22Rv1 (cell line): ENCODE measurements around the gene KRTAP12-1.

Experiments used
- CTCF ChIP-seq: fragments of 450-650 bp; IDR thresholded peaks from 2 replicates; pipeline ENCODE4 v1.5.1; 2017; ENCODE audit warnings: mild to moderate bottlenecking
- ZFX ChIP-seq: fragments of 450-650 bp; IDR thresholded peaks from 2 replicates; pipeline ENCODE4 v1.6.1; 2017; ENCODE audit warnings: antibody characterized with exemption, borderline replicate concordance

GRCh38 chr21:44701023-44701400, 19.0 kb upstream of the KRTAP12-1 start:
- TF ChIP-seq CTCF (no peak), ZFX (no peak)
